GM20000 (cell line): ENCODE data around the gene GCHFR.

ENCODE experiments used
- DNase-seq: peaks from one replicate; pipeline ENCODE4 v3.0.0; 2012; ENCODE audit warnings: low spot score
- CTCF ChIP-seq: IDR thresholded peaks from 2 replicates; pipeline ENCODE4 v1.5.1; 2012; ENCODE audit warnings: mild to moderate bottlenecking, control low read depth; ENCODE audit errors: extremely low read depth, missing control alignments

GCHFR gene

GRCh38 chr15:40766194-40766815 lies 2.4 kb downstream of the GCHFR start:
- DNase-seq, result no peak
- TF ChIP-seq CTCF, result no peak

GRCh38 chr15:40766906-40767837 lies 3.3 kb downstream of the GCHFR start:
- DNase-seq, result no peak
- TF ChIP-seq CTCF, result no peak

- no peak for DNase-seq
- TF ChIP-seq CTCF, result no peak
Measured at GRCh38 chr15:40767838-40768500, 4.1 kb downstream of the GCHFR start.

- TF ChIP-seq CTCF, result no peak
- DNase-seq, result peak; percentile 45
Measured at GRCh38 chr15:40768521-40769273, 4.8 kb downstream of the GCHFR start.

- no peak for TF ChIP-seq CTCF
- DNase-seq, result peak; percentile 71
Measured at GRCh38 chr15:40769274-40770146, 5.6 kb downstream of the GCHFR start, which contains the start of gene C15orf62. TSS of gene C15orf62 (plus strand) at chr15:40769980. CDS start at chr15:40770496, 516 bp downstream.

GRCh38 chr15:40770147-40770721 lies 6.4 kb downstream of the GCHFR start:
- DNase-seq, result peak; percentile 45
- no peak for TF ChIP-seq CTCF
